Aorta (tissue), 5 donors: ENCODE measurements around the gene ANK3. TPM values are rescaled to one million over a fixed set of nuclear protein-coding genes. Genes with fewer than 3 reads are reported as not detected.

Source experiments
- ATAC-seq: fragments of 200-7000 bp; cut with Tn5 transposase; one replicate; pipeline ENCODE4 v1.9.1; 2022; ENCODE audit warnings: moderate library complexity; ENCODE audit not compliant: low FRiP score
- DNase-seq, 2 donors: peaks; one replicate each; pipeline ENCODE4 v3.0.0-alpha.2; 2020
- H3K27ac ChIP-seq, 2 donors: one replicate each; pipeline ENCODE4 v1.5.1; 2013; ENCODE audit warnings: low read length in 2 of 2, mild to moderate bottlenecking in 2 of 2, moderate library complexity in 2 of 2, control low read depth in 1 of 2, inconsistent platforms in 1 of 2, low read depth in 1 of 2
- H3K27me3 ChIP-seq, 2 donors: one replicate each; pipeline ENCODE4 v1.6.1; 2013; ENCODE audit warnings: control low read depth in 1 of 2, low read length in 1 of 2, mild to moderate bottlenecking in 1 of 2, moderate library complexity in 1 of 2; ENCODE audit not compliant: insufficient read depth in 2 of 2, control insufficient read depth in 1 of 2
- H3K36me3 ChIP-seq, 2 donors: one replicate each; pipeline ENCODE4 v1.6.1; 2013; ENCODE audit warnings: control low read depth in 1 of 2, low read length in 1 of 2, mild to moderate bottlenecking in 1 of 2; ENCODE audit not compliant: insufficient read depth in 2 of 2, control insufficient read depth in 1 of 2
- H3K4me1 ChIP-seq, 2 donors: one replicate each; pipeline ENCODE4 v1.6.1; 2013; ENCODE audit warnings: low read length in 2 of 2, control low read depth in 1 of 2, mild to moderate bottlenecking in 1 of 2, moderate library complexity in 1 of 2; ENCODE audit not compliant: insufficient read depth in 2 of 2, control insufficient read depth in 1 of 2
- H3K4me3 ChIP-seq, 2 donors: one replicate each; pipeline ENCODE4 v1.5.1; 2013; ENCODE audit warnings: low read length in 2 of 2, control low read depth in 1 of 2, mild to moderate bottlenecking in 1 of 2
- H3K9me3 ChIP-seq: one replicate; pipeline ENCODE4 v1.6.1; 2013; ENCODE audit warnings: mild to moderate bottlenecking, low read length; ENCODE audit not compliant: control insufficient read depth
- WGBS, 2 donors: extraction: QIAGEN DNeasy Blood & Tissue Kit; methylation state at CpG; one replicate each; pipeline ENCODE4 v1.1.7; 2013; 5-methylcytosine and 5-hydroxymethylcytosine counted together
- intact Hi-C, 2 donors: fragments of 100-400 bp; cut with DNase I; formaldehyde crosslinking; loops; one replicate each; pipeline versions ENCODE4 v1.14.2 to v1.15.0; 2022
- polyA plus RNA-seq, 2 donors: library from polyadenylated mRNA; stranded (reverse); fragments of 200-250 nt; gene quantifications; one replicate each; pipeline ENCODE4 v1.2.3, GENCODE V29; 2013
- total RNA-seq, 2 donors: library from RNA; stranded (reverse); fragmentation: NEBNext Ultra II Directional; extraction: Animal tissue kit (Norgen Biotek cat#: 25700); gene quantifications; one replicate each; pipeline ENCODE4 v1.2.1, GENCODE V29; 2021
- donor health status: healthy with polysubstance abuse.
- donor health status: Bipolar disorder and iron deficiency.
- donor health status: DM: no; HTN: no; CAD: no.
- donor health status: DM: no; HTN: no; CAD: no.
- donor health status: DM: yes; HTN: yes; CAD: no.

Gene ANK3
- total and polyA plus RNA-seq, 4 donors: 16.5 to 38.2 (median 20.6) TPM

DNA sequence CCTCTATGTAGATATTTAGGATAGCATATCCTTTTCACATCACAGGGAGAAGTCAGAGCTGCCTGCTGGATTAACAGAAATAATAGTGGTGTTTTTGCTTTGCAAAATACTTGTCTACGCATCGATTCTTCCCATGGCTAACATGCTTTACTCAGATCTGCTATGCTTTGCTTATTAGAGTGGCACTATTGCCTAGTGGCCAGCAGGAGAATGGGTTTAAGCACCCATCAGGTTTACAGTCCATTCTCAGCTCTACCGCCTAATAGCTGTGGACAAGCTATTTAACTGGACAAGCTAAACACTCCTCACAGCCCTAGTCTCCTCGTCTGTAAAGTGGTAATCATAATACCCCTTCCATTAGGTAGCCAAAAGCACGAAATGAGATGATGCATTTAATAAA is 265.1 kb downstream of the ANK3 start:
- Histone ChIP-seq H3K9me3 (no peaks in the 10 kb centered on the region), H3K27me3 (no peaks in the 10 kb centered on the region), H3K4me3 (no peak overlapping the region), H3K36me3 (no peaks in the 10 kb centered on the region), H3K27ac (no peak overlapping the region), H3K4me1 (peaks cover 0 to 4% of the 10 kb centered on the region in 2 donors)
- no peak for ATAC-seq
- no peak for DNase-seq
- WGBS, 2 donors: 98 to 99% methylated on average over 5 of the region's 5 CpGs
- intact Hi-C loops: no loop called here

DNA sequence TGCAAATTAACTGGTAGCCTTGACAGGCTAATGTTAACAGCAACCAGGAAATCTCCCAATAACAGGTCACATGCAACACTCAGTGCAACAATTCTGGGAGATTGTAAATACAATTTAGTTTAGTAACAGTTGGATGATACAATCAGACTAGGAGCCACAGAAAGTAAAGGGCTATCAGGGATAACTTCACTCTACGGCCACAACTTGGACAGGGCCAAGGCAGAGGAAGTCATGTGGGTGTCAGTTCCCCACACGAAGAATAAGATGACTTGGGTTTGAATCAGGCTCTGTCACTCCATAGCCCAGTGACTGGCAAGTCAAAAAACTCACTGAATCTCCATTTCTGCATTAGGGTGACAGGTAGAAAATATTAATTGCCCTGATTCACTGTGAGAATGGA is 266.0 kb downstream of the ANK3 start:
- peak overlapping the region in 1 of 2 donors; percentile 44 for H3K27ac ChIP-seq
- 32 to 35% methylated on average over 2 of the region's 2 CpGs for WGBS, 2 donors
- H3K27me3 ChIP-seq: no peaks in the 10 kb centered on the region
- H3K4me1 ChIP-seq: peaks cover 0 to 4% of the 10 kb centered on the region in 2 donors
- no peak for ATAC-seq
- intact Hi-C loops: no loop called here
- DNase-seq: no peak
- no peaks in the 10 kb centered on the region for H3K9me3 ChIP-seq
- no peaks in the 10 kb centered on the region for H3K36me3 ChIP-seq
- H3K4me3 ChIP-seq: no peak overlapping the region

- intact Hi-C loops: no loop called here
- no peak for ATAC-seq
- DNase-seq: no peak
- H3K4me1 ChIP-seq: peaks cover 0 to 4% of the 10 kb centered on the region in 2 donors
- H3K4me3 ChIP-seq: no peak overlapping the region
- H3K27ac ChIP-seq: no peak overlapping the region
- WGBS, 2 donors: 18 to 20% methylated on average over 3 of the region's 3 CpGs
- no peaks in the 10 kb centered on the region for H3K27me3 ChIP-seq
- H3K9me3 ChIP-seq: no peaks in the 10 kb centered on the region
- no peaks in the 10 kb centered on the region for H3K36me3 ChIP-seq
These were observed 266.5 kb downstream of the ANK3 start for GRCh38 chr10:60123172-60123571.

GRCh38 chr10:60122190-60122589 is 267.5 kb downstream of the ANK3 start:
- WGBS, 2 donors: 91 to 94% methylated on average over 2 of the region's 2 CpGs
- peaks cover 0 to 4% of the 10 kb centered on the region in 2 donors for H3K4me1 ChIP-seq
- no peak overlapping the region for H3K4me3 ChIP-seq
- no peak for DNase-seq
- no peak for ATAC-seq
- H3K27me3 ChIP-seq: no peaks in the 10 kb centered on the region
- H3K36me3 ChIP-seq: no peaks in the 10 kb centered on the region
- no peak overlapping the region for H3K27ac ChIP-seq
- intact Hi-C loops: no loop called here
- no peaks in the 10 kb centered on the region for H3K9me3 ChIP-seq

GRCh38 chr10:60114765-60115586 is 274.7 kb downstream of the ANK3 start:
- no peaks in the 10 kb centered on the region for H3K27me3 ChIP-seq
- H3K4me3 ChIP-seq: no peak overlapping the region
- DNase-seq (no peak), ATAC-seq (peak; percentile 73)
- H3K9me3 ChIP-seq: no peaks in the 10 kb centered on the region
- H3K27ac ChIP-seq: no peak overlapping the region
- 33 to 41% methylated on average over 6 of the region's 6 CpGs for WGBS, 2 donors
- H3K36me3 ChIP-seq: no peaks in the 10 kb centered on the region
- H3K4me1 ChIP-seq: peaks cover 0 to 2% of the 10 kb centered on the region in 2 donors
- intact Hi-C loops: loop anchor here (1.0 to 5.0 kb wide), 2 partner anchors 92 to 93 kb away; no protein-coding TSS in a partner anchor

DNA sequence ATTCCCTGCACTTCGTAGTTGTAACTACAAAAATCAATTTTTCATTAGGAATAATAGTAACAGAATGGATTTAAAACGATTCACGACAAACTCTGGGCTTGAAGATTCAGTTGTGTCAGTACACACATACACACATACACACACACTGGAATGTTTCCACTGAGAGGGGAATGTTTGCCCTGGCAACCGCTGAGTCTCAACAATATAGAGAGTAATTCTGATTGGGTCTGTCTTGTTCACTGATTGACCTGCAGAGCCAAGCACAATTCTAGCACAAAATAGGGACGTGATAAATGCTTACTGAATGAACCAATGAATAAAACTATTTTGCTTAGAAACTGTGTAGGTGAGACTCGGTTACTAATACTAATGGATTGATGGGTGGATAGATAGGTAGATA is 278.9 kb downstream of the ANK3 start:
- intact Hi-C loops: no loop called here
- Histone ChIP-seq H3K27me3 (no peaks in the 10 kb centered on the region), H3K4me3 (no peak overlapping the region), H3K27ac (no peak overlapping the region), H3K36me3 (no peaks in the 10 kb centered on the region), H3K4me1 (peaks cover 0 to 2% of the 10 kb centered on the region in 2 donors), H3K9me3 (no peaks in the 10 kb centered on the region)
- WGBS, 2 donors: 64 to 70% methylated on average over 6 of the region's 6 CpGs
- DNase-seq (no peak), ATAC-seq (no peak)

DNA sequence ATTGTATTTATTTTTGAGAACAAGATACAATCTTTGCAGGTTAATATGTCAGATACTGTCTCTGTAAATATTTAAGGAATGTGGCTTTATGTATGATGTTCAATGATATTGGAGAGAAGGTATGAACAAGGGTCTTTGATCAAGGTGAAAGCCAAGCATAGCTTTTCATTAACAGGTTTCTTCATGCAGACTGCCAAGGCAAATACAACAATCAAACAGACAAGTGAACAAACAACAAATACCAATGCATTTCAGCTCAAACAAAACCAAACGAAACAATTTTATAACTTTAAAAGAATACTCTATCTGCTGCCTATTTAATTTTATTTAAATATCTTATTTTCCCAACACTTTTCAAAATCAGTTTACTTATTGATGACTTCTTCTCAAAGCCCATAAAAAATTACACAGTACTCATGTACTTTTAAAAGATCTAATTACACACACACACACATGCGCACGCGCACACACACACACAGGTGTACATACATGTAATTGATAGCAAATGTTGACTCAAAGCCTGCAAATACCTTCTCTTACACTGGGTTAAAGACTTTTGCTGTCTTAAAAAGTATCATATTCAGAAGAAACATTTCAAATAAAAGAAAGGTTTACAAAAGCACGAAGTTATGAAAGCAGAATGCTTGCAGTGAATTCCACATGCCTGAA is 282.2 kb downstream of the ANK3 start:
- Histone ChIP-seq H3K4me3 (no peak overlapping the region), H3K9me3 (no peaks in the 10 kb centered on the region), H3K27me3 (no peaks in the 10 kb centered on the region), H3K36me3 (no peaks in the 10 kb centered on the region), H3K4me1 (peaks cover 0 to 2% of the 10 kb centered on the region in 2 donors), H3K27ac (no peak overlapping the region)
- intact Hi-C loops: loop anchor here (10.0 kb wide), 2 partner anchors 537 to 547 kb away; no protein-coding TSS in a partner anchor
- ATAC-seq (no peak), DNase-seq (no peak)
- WGBS, 2 donors: 80 to 85% methylated on average over 5 of the region's 5 CpGs

GRCh38 chr10:60105295-60105695 is 284.4 kb downstream of the ANK3 start:
- H3K27ac ChIP-seq: no peak overlapping the region
- H3K9me3 ChIP-seq: no peaks in the 10 kb centered on the region
- DNase-seq (no peak), ATAC-seq (no peak)
- no peak overlapping the region for H3K4me3 ChIP-seq
- no peaks in the 10 kb centered on the region for H3K27me3 ChIP-seq
- no peaks in the 10 kb centered on the region for H3K36me3 ChIP-seq
- intact Hi-C loops: loop anchor here (10.0 kb wide), 2 partner anchors 540 to 550 kb away; no protein-coding TSS in a partner anchor
- peaks cover 2% of the 10 kb centered on the region in 2 donors for H3K4me1 ChIP-seq
